PFSK-1 (cell line): ENCODE measurements around the gene CORO1C.

ENCODE experiments used
- POLR2AphosphoS5 ChIP-seq: IDR thresholded peaks from 2 replicates; pipeline ENCODE4 v1.6.1; 2012; ENCODE audit warnings: low read depth, mild to moderate bottlenecking, control low read depth, low read length, moderate library complexity
- TAF1 ChIP-seq: IDR thresholded peaks from 2 replicates; pipeline ENCODE4 v1.6.1; 2012; ENCODE audit warnings: low read length, control low read depth, borderline replicate concordance; ENCODE audit not compliant: insufficient read depth

DNA sequence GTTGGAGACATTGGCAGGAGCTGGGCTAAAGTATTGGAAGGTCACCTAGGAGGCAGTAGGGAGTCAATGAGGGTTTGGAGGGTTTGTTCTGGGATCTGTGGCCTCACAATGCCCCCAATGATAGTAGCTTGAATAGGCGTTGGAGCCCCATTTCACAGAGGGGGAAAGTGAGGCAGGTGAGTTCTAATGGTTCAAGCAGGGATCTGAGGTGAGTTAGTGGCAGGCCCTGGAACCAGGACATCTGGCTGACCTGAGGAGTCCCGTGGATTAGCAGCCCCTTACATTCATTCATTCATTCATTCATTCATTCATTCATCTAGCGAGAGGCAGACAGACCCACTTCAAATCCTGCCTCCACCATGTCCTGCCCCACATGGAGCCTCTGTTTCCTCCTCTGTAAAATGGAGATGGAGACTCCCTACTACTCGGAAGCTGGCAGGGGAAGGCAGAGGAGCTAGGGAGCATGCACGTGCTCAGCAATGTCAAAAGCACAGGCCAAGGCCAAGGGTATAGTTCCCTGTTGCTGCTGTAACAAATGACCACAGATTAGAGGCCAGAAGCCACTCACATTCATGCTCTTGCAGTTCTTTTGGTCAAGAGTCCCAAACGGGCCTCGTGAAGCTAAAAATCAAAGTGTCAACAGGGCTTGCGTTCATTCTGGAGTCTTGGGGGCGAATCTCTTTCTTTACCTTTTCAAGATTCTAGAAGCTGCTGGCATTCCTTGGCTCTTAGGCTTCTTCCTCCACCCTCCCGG, 131.2 kb downstream of the CORO1C start:
- no peak for TF ChIP-seq TAF1
- no peak for TF ChIP-seq POLR2AphosphoS5
